GM19463 (cell line): Measurements from ENCODE around the gene C2orf92.

Source experiments
- ATAC-seq: cut with Tn5 transposase; IDR thresholded peaks from one replicate; pipeline ENCODE4 v1.9.1; 2021; ENCODE audit warnings: mild to moderate bottlenecking, moderate library complexity; ENCODE audit not compliant: unreplicated experiment

Gene C2orf92

DNA sequence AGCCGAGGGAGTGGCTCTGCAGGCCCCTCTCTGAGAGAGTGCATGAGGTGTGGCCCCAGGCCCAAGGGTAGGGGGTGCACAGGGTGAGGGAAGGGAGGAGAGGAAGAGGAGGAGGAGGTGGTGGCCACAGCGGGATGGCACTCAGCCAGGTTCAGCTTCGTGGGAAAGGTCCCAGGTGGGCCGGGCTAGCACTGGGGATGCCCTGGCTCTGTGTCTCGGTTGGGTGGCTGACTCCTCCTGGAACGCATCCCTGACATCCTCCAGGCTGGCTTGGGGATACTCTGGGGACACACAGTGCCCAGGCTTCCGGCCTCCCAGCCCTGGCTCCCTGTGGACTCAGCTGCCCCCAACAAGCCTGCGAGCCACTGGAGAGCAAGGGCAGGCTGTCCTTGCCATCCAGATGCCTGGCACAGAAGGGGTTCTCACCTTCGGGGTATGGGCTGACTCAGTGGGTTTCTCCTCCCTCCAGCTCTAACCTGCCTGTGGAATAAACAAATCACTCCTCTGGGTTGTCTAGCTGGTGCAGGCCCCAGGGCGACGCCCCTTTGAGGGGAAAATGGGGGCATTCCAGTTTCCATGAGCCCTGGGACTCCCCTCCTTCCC lies 43.3 kb downstream of the C2orf92 start:
- no peak for ATAC-seq

DNA sequence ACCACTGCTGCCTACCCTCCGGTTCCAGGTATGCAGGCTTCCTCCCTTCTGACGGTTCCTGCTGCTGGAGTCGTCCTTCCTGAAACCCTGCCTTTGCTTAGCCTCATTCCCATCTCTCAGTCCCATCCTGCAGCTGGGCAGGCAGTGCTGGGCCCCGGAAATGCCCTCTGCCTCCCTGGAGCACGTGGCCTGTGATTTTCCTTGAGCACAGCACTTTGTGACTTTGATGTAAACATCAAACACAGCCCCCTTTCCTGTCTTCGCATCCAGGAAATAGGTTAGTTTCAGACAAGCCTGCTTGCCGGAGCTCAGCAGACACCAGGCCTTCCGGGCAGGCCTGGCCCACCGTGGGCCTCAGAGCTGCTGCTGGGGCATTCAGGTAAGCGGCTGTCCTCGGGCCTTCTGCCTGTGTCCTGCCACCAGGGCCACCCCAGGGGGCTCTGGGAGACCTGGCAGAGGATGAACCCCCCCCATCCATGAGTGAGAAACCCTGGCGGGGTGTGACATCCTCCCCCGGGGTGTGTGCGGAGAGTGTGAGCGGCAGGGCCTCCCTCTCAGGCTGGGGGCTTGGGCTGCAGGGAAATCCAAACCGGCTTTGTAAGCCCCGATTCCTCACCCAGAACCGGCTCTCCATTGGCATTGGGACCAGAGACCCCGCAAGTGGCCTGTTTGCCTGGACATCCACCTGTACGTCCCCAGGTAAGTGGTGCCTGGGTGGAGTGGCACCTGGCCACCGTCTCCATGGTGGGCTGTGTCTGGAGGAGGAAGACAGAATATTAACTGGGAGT lies 44.0 kb downstream of the C2orf92 start, which contains the start of gene ZAP70:
TSS of gene ZAP70 (plus strand) at position 281 of the 788 bp plus-strand sequence. CDS start 10,461 bp downstream, outside the sequence.
- no peak for ATAC-seq

DNA sequence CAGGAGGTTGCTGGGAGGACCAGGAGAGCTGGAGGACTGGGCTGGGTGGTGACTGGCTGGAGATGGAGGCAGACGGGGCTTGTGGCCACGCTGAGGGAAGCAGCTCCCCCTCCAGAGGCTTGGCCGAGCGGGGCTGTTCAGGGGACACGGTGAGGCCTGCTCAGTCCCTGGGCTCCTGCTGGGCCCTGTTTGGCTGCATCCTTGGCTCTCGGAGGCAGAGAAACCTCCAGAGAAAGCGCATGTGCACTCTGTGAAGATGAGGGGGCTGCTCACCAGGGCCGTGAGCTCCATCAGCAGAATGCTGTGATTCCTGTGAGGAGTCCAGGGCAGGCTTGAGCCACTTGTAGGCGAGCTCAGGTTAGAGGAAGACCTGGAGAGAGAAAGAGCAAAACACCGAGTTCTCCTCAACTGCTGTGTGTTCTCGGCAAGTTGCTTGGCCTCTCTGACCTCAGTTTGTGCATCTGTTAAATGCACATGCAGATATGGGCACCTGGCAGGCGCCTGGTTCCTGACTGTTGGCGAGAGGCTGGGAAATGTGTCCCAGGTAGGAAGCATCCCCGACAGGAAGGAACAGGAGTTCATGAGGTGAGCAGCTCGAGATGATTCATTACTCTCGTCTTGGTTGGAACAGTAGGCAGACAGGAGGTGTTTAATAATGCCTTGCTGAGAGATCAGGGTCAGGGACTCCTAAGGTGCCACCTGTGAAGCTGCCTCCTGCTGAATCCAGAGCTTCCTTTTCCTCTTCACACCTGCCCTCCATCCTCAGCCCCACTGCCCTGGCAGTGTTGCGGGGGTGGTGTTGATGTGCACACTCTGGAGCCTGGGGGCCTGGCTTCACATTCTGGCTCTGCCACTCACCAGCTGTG lies 44.8 kb downstream of the C2orf92 start:
- ATAC-seq: no peak

DNA sequence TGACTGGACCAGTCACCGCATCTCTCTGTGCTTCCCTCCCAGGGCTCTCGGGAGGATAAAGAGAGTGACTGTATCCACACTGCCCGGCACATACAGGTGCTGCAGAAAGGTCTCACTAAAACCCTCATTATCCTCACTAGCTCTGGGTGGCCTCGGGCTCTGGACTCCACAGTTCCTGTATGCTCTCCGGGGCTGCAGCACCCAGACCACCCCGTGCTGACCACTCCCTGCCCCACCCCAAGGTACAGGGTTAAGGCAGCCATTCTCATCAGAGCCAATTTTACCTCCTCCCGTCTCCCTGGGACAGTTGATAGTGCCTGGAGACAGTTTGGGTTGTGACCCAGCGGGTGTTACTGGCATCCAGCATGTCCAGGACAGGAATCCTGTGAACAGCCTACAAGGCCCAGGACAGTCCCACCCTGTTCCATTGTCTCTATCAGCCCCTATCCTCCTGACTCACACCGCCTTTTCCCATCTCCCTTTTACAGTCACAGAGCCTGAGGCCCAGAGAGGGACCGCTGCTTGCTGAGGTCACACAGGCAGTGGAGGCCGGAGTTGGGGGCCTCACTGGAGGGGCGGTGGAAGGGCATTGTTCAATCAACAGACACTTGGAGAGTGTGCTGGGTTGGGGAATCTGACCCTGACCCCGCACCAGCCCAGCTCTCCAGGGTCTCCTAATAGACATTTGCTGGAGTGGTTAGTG lies 45.6 kb downstream of the C2orf92 start:
- no peak for ATAC-seq

DNA sequence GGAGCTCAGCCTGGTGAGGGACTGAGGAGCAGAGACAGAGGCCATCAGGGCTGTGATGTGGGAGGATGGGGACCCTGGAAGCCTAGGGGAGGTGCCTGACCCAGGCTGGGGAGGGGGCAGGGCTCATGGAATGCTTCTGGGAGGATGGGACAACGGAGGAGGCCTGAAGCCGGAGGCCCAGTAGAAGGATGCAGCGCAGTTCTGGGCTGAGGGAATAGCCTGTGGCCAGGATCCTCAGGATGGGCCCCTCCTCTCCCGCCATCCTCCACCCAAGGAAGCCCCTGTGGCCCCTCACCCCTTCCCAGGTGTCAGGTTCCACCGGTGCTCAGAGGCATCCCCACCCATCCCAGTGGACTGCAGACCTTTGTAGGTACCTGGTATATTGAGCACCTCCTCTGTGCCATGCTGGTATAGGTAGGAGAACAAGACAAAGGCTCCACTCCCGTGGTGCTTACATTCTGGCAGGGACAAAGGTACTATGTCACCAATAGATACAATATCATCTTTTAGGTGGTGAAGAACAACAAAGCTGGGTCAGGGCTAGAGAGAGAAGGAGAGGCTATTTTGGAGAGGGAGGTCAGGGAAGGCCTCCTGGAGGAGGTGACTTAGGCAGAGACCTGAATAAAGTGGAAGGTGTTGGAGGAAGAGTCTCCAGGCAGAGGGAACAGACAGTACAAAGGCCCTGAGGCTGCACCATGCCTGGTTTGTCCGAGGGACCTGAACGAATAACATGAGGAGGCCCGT lies 46.6 kb downstream of the C2orf92 start:
- ATAC-seq: no peak

DNA sequence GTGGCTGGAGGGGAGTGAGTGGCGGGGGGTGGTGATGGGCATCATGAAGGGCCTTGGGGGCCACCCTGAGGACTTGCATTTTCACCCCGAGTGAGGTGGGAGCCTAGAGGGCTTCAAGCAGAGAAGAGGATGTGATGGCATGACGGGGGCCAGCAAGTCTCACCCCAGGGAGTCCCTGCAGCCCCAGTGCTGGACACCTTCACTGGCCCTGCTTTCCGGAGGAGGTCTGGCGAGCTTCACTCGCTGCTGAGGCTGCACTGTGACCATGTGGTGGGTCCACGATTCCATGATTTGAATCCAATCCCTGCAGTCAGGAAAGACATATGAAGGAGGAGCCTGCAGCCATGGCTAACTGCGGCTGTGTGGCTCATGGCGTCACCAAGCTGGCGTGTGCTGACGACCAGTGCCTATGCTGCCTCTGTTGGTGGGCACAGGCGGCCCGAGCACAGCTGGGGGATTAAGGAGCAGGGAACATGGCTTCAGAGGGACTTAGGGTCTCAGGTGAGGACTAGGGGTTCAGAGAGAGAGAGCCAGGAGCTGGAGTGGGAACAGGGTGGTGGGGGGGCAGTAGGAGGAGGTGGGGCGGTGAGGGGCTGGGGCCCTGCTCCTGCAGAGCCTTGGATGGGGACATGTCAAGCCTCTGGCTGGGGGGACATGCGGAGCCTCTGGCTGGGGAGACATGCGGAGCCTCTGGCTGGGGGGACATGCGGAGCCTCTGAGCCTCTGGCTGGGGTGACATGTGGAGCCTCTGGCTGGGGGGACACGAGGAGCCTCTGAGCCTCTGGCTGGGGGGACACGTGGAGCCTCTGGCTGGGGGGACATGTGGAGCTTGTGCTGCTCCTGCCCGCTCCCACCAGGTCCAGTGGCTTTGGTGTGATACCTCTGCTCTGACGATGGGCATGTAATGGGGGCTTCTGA lies 47.4 kb downstream of the C2orf92 start:
- ATAC-seq: no peak

DNA sequence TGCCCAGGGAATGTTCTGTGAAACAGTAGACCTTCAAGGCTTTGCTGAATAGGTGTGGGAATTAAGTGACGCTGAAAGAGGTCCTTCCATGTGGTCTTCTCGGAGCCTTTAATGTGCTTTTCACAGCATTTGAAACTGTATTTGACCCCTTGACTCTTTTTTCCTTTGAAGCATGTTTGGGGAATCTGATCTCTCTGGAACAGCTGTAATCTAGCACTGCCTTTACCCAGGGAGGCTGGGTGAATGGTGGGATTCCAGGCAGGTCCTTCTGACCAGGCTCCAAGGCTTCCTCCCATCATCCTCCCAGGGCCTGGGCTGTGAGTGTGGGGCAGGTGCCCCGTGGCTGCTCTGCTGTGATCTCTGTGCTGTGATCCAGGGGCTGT lies 48.1 kb downstream of the C2orf92 start:
- no peak for ATAC-seq

DNA sequence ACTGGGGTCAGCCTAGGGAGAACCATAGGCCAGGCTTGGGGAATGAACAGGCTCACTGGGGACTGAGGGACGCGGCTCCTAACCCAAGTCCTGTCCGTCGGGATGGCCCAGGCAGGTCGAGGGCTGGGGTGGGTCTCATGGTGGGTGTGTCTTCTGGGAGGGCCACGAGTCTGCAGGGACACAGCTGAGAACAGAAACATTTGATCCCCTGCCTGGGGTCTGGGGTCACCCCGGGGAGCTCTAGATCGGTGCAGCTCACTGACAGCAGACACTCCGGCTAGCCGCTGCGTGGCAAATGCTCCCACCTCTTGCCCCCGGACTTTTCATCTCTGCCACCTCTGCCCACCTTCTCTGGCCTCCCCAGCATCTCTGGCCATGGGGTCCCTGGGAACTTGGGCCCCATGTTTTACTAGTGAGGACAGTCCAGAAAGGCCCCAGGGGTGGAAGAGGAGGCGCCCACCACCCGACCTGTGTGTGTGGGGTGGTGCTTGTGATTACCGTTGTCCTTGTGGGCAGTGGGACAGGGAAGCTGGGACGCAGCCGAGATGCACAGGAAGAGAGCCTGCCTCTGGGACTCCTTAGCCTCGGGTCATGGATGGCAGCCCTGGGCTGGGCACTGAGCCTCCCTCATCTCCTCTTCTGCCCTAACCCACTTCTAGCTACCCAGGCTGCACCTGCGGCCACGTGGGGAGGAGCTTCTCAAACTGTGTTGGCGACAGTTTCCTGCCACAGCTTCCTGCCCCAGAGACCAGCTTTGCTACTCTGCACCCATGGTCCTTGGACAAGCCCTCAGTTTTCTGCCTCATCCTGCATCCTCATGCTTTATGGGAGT lies 48.8 kb downstream of the C2orf92 start:
- ATAC-seq: no peak

DNA sequence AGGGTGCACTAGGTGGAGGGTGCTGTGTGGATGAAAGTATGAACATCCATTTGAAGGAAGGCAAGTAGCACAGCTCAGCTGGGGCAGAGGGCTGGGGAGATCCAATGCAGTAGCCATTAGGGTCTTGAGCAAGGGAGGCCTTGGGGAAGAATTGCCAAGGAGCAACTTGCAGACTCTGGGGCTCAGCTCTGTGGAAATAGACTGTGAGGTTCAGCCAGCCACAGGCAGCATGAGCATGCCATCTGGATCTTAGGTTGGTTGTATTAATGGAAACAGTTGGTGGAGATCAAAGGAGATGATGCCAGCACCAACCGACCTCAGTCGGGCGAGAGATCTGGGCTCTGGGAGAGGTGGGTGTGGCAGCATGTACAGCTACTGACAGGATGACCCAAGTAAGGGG lies 49.4 kb downstream of the C2orf92 start:
- no peak for ATAC-seq

DNA sequence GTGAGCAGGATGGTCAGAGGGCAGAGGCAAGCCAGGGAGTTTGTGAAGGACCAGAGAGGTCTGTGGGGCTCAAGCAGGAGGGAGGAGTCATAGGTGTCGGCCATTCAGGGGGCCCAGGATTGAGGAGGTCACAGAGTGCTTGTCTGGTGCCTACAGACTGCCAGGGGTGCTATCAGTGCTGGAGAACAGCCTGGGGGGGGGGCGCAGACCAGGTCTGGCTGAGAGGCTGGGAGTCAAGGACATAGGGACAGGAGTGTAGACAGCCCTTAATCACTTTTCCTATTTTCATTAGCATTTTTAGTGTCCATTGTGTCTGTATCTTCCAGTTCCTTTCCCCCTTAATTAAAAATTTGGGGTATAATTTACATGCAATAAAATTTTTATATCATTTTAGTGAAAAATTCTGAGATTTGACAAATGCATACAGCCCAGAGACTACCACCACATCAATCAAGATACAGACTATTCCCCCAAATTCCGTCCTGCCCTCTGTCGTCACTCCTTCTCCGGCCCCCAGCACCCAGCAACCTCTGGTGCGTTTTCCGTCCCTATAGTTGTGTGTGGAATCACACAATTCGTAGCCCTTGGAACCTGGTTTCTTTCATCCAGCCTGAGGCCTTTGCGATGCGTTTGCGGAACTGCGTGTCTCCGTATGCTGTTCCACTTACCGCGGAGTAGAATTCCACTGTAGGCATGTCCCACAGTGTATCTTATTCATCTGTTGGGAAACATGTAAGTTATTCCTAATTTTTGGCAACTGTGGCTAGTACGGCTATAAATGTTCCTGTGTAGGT lies 50.0 kb downstream of the C2orf92 start:
- ATAC-seq: no peak

DNA sequence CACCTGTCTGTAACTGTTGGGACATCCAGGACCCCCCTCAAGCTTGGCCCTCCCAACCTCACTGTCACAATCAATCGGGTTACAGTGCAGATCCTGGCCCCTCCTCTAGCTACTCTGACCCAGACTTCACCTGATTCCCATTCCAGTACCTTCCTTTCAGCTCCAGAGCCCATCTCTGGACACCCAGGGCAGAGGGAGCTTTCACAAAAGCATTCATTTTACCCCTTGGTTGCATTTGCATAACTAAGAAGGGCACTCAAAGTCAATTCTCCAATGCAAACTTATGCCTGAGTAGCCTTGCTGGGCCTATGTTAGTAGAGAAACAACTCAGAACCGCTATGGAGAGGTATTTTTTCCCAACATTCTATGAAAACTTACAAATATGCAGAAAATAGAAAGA lies 51.2 kb downstream of the C2orf92 start:
- no peak for ATAC-seq

DNA sequence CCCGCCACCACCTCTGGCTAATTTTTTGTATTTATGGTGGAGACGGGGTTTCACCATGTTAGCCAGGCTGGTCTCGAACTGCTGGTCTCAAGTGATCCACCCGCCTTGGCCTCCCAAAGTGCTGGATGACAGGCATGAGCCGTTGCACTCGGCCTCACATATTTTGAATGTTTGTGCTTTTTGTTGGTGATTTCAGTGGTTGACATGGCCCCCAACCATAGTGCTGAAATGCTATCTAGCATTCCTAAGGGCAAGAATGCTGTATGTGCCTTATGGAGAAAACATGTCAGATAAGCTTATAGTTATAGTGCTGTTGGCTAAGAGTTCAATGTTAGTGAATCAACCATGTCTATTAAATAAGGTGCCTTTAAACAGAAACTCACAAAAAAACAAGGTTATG lies 52.7 kb downstream of the C2orf92 start:
- ATAC-seq: no peak

DNA sequence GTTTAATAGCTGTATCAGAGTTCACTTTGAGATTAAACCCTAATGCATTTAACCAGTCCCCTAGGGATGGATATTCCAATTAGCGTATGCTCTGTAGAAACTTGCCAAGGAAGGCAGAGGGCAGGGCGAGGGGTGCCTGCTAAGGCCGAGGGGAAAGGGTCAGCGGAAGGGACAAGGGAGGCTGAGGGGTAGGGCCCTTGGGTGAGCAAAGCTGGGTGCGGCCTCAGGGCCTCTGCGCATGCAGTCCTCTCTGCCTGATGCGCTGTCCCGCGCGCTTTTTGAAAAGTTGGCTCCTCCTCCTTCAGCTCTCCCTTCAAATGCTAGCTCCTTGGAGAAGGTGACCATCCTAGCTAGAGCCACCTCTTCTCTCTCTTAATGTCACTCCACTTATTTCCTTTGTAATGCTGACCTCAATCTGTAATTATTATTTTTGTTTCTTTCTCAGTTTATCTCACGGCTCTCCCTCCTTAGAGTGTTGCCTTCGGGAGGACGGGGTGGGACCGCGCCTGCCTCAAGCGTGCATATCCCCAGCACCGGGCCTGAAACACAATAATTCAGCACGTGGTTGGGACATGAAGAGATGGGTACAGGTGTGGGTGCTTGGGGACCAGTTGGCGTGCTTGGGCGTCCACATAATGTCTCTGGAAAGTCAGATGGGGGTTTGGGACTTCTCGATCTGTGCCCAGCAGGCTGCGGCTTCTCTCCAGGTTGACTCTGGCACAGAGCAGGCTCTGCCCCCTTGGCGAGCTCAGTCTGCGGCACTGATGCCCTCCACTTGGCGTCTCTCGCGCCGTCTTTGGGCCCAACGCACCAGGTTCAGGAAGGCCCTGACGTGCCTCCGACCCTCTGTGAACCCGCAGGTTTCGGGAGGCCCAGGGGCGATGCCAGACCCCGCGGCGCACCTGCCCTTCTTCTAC lies 53.9 kb downstream of the C2orf92 start:
- ATAC-seq: no peak

DNA sequence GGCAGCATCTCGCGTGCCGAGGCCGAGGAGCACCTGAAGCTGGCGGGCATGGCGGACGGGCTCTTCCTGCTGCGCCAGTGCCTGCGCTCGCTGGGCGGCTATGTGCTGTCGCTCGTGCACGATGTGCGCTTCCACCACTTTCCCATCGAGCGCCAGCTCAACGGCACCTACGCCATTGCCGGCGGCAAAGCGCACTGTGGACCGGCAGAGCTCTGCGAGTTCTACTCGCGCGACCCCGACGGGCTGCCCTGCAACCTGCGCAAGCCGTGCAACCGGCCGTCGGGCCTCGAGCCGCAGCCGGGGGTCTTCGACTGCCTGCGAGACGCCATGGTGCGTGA lies 54.5 kb downstream of the C2orf92 start:
- no peak for ATAC-seq

DNA sequence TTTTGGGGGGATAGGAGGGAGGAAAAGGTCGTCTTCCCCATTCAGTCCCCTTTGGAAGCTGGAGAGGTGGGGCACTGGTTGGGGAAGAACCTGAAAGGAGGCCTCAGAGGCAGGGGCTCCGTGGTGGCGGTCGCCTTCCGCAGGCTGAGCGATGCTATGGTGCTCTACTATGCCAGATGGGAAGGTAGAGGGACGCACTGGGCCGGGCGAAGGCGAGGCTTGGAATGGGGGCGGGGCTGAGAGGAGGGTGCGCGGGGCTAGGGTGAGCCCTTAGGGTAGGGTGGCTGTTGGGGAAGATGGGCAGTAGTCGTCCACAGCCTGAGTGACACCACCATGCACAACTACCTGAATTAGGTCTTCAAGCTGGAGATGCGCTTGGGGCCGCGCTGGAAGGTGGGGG lies 55.0 kb downstream of the C2orf92 start:
- ATAC-seq: no peak

DNA sequence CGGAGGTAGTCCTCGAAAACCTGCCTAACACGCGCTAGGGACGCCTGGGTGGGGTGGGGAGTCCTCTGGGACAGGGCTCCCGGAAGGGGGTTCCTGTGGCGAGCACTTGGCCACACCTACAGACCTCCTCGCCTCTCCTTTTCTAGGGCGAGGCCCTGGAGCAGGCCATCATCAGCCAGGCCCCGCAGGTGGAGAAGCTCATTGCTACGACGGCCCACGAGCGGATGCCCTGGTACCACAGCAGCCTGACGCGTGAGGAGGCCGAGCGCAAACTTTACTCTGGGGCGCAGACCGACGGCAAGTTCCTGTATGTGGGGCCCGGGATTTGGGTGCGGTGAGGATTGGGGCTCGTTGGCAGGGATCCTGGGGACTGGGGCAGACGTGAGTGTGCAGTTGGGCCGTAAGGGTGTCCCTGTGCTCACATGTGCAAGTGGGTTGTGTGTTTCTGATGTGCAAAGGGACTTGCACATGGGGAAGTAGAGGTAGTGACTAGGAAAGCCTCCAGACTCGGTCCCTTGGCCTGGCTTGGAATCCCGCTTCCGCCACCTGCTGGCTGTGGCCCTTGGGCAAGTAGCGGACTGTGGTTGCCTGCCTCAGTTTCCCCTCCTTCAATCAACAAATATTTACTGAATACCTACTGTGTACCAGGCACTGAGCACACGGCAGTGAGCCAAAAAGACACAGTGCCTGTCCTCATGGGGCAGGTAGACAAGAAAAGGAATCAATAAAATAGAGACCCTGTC lies 55.6 kb downstream of the C2orf92 start:
- no peak for ATAC-seq
